ENCODE results near the gene DHRS13.

The DHRS13 gene

GRCh38 chr17:28911411-28912045 is 8.6 kb upstream of the DHRS13 start:
- no peak for ATAC-seq (ENCODE audit: low read depth)
- TF ChIP-seq, protein P1, sequence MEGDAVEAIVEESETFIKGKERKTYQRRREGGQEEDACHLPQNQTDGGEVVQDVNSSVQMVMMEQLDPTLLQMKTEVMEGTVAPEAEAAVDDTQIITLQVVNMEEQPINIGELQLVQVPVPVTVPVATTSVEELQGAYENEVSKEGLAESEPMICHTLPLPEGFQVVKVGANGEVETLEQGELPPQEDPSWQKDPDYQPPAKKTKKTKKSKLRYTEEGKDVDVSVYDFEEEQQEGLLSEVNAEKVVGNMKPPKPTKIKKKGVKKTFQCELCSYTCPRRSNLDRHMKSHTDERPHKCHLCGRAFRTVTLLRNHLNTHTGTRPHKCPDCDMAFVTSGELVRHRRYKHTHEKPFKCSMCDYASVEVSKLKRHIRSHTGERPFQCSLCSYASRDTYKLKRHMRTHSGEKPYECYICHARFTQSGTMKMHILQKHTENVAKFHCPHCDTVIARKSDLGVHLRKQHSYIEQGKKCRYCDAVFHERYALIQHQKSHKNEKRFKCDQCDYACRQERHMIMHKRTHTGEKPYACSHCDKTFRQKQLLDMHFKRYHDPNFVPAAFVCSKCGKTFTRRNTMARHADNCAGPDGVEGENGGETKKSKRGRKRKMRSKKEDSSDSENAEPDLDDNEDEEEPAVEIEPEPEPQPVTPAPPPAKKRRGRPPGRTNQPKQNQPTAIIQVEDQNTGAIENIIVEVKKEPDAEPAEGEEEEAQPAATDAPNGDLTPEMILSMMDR (IDR thresholded peaks at IDR 0.05; ENCODE audit: poor library complexity, severe bottlenecking) = no peak

DNA sequence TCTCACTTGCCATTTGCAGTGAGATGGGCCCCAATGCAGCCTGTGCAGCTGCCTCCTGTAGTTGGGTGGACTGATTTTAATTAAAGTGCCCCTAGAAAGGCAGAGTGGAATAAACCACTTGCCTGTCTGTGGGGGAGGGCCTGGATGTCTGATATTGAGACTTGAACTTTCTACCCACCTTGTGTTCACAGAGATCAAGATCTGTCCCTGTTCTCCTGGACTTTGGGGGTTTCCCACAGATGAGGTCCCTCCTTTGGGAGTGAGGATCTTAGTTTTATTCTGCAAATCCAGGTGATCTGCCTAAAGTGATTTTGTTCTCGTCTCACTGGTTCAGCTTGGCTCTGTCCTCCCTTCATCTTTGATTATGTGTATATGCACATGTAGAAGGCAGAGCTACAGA is 7.7 kb upstream of the DHRS13 start:
- Histone ChIP-seq H3K27me3 (ENCODE audit: insufficient read depth, poor library complexity, severe bottlenecking) (no peaks in the 10 kb centered on the region), H3K36me3 (ENCODE audit: low read depth) (peaks cover 79% of the 10 kb centered on the region), H3K4me1 (ENCODE audit: insufficient read depth, poor library complexity, severe bottlenecking) (no peaks in the 10 kb centered on the region), H3K4me3 (ENCODE audit: severe bottlenecking) (no peak overlapping the region), H3K27ac (ENCODE audit: poor library complexity, severe bottlenecking) (no peak overlapping the region), H3K9me3 (ENCODE audit: severe bottlenecking) (peaks cover 2% of the 10 kb centered on the region)
- no peak for DNase-seq (ENCODE audit: low spot score)
- TF ChIP-seq, protein P1 (IDR thresholded peaks at IDR 0.05; ENCODE audit: poor library complexity, severe bottlenecking) = no peak
- ATAC-seq (ENCODE audit: low read depth) = no peak

More at GRCh38 chr17:28911411-28912045, 8.6 kb upstream of the DHRS13 start:
- no peaks in the 10 kb centered on the region for H3K4me1 ChIP-seq (ENCODE audit: insufficient read depth, poor library complexity, severe bottlenecking)
- H3K9me3 ChIP-seq (ENCODE audit: severe bottlenecking) = peaks cover 2% of the 10 kb centered on the region
- H3K4me3 ChIP-seq (ENCODE audit: severe bottlenecking) = no peak overlapping the region
- no peak overlapping the region for H3K27ac ChIP-seq (ENCODE audit: poor library complexity, severe bottlenecking)
- peaks cover 89% of the 10 kb centered on the region for H3K36me3 ChIP-seq (ENCODE audit: low read depth)
- H3K27me3 ChIP-seq (ENCODE audit: insufficient read depth, poor library complexity, severe bottlenecking) = no peaks in the 10 kb centered on the region
- DNase-seq (ENCODE audit: low spot score) = no peak

- no peak overlapping the region for H3K27ac ChIP-seq (ENCODE audit: poor library complexity, severe bottlenecking)
- no peak overlapping the region for H3K4me3 ChIP-seq (ENCODE audit: severe bottlenecking)
- peaks cover 60% of the 10 kb centered on the region for H3K36me3 ChIP-seq (ENCODE audit: low read depth)
- ATAC-seq (ENCODE audit: low read depth) (no peak; the same call in 2 of the 3 replicates), DNase-seq (ENCODE audit: low spot score) (no peak)
- TF ChIP-seq, protein P1 (IDR thresholded peaks at IDR 0.05; ENCODE audit: poor library complexity, severe bottlenecking) = no peak
- H3K9me3 ChIP-seq (ENCODE audit: severe bottlenecking) = no peaks in the 10 kb centered on the region
- peaks cover 5% of the 10 kb centered on the region for H3K4me1 ChIP-seq (ENCODE audit: insufficient read depth, poor library complexity, severe bottlenecking)
- H3K27me3 ChIP-seq (ENCODE audit: insufficient read depth, poor library complexity, severe bottlenecking) = no peaks in the 10 kb centered on the region
Observed at GRCh38 chr17:28908640-28909167, 5.8 kb upstream of the DHRS13 start.

DNA sequence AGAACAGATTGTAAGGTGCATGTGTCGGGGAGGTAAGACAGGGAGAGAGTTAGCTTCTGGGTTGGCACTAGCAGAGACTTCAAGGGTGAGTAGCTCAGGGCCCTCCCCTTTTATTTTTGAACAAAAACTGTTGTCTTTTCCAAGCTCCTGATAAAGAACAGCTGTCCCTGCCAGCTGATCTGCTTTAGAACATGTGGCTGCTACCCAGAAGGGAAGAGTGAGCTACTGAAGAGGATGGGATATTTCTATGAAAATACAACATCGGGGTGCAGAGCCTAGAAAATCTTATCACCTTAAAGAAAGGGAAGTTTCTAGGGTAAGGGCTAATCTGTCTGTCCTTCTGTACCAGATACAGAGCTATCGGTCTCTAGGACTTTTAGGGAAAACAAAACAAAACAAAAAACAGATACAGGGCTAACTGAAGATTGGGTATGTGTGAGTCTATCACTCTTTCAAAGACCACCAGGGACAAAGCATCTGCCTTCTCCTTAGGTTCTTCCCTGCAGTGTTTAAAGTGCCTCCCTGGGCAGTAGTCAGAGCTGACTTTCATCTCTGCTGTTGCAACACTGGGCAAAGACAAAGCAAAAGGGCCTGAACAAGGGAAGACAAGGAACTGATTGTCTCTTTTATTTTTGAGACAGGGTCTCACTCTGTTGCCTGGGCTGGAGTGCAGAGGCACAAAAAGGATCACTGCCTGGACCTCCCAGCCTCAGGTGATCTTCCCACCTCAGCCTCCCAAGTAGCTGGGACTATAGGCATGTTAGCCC is 5.0 kb upstream of the DHRS13 start:
- Histone ChIP-seq H3K27ac (ENCODE audit: poor library complexity, severe bottlenecking) (no peak overlapping the region), H3K9me3 (ENCODE audit: severe bottlenecking) (no peaks in the 10 kb centered on the region), H3K27me3 (ENCODE audit: insufficient read depth, poor library complexity, severe bottlenecking) (no peaks in the 10 kb centered on the region), H3K4me3 (ENCODE audit: severe bottlenecking) (no peak overlapping the region), H3K36me3 (ENCODE audit: low read depth) (peaks cover 52% of the 10 kb centered on the region), H3K4me1 (ENCODE audit: insufficient read depth, poor library complexity, severe bottlenecking) (peaks cover 5% of the 10 kb centered on the region)
- TF ChIP-seq, protein P1 (IDR thresholded peaks at IDR 0.05; ENCODE audit: poor library complexity, severe bottlenecking) = no peak
- DNase-seq (ENCODE audit: low spot score) (no peak), ATAC-seq (ENCODE audit: low read depth) (no peak)
